ENCODE data around the gene STIP1. TPM values are rescaled to one million over a fixed set of nuclear protein-coding genes. Genes with fewer than 3 reads are reported as not detected.

STIP1 gene
- total and polyA plus RNA-seq, 2 donors (not counting 1 experiment from before 2014, with no cell fraction given) = 49.8 to 78.7 TPM

DNA sequence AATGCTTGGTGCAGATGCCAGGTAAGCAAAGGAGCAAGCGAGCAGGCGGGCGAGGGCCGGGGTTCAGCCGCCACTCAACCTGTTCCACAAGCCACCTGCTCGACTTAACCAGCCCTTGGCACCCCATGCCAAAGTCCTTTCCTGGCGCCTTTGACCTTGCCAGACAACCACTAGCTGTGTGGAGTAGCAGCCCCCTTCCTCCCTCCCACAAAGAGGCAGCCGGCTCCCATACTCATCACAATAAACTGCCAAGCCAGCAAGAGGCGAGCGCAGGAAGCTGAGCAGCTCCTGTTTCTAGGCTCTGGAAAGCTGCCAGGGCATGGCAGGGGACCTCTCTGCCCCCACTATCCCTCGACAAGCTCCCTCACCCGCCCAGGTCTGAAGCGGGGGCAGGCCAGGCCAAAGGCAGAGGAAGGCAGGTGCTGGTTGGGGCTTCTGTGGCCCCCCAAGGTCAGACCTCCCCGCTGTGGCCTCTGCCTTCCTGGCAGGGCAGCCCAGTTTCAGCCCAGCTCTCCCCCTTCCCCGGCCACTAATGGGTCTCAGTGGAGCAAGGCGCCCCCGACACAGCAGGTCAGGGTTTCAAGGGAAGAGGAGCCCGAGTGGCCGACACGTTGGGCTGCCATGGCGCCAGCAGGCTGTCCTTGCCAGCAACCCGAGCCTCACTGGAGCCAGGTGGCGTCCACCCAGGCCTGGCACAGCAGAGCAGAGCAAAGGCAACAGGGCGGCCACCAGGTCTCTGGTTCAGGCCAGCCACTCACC, 35.3 kb upstream of the STIP1 start:
- Histone ChIP-seq H3K9ac (ENCODE audit: low read length) (no peak overlapping the region), H4K20me1 (ENCODE audit: control insufficient read depth, insufficient read depth, low read length, poor library complexity, severe bottlenecking) (no peaks in the 10 kb centered on the region), H3K4me2 (replicated peaks; ENCODE audit: low read depth, low read length, poor library complexity, severe bottlenecking) (no peak overlapping the region), H3K4me1 (ENCODE audit: control insufficient read depth in 2 of 2, insufficient read depth in 2 of 2, low read length in 2 of 2) (peaks cover 0 to 12% of the 10 kb centered on the region in 2 donors), H3K4me3 (ENCODE audit: control extremely low read depth in 1 of 5, extremely low read depth in 1 of 5, insufficient read depth in 1 of 5, low read depth in 2 of 5, low read length in 4 of 5) (no peak overlapping the region), H3K27ac (ENCODE audit: low read length in 2 of 2) (no peak overlapping the region), H2AFZ (ENCODE audit: insufficient read depth, low read depth, low read length, poor library complexity, severe bottlenecking) (no peak overlapping the region), H3K79me2 (ENCODE audit: control insufficient read depth, insufficient read depth, low read length) (no peaks in the 10 kb centered on the region), H3K9me3 (ENCODE audit: control extremely low read depth in 1 of 3, control insufficient read depth in 2 of 3, insufficient read depth in 1 of 3, low read length in 2 of 3) (peaks cover 0 to 4% (median 0%) of the 10 kb centered on the region in 3 donors), H3K27me3 (replicated peaks in 1 of 4; ENCODE audit: control extremely low read depth in 1 of 4, control insufficient read depth in 3 of 4, insufficient read depth in 4 of 4, low read length in 3 of 4) (no peaks in the 10 kb centered on the region), H3K36me3 (replicated peaks in 1 of 2; ENCODE audit: control extremely low read depth in 1 of 2, control insufficient read depth in 1 of 2, extremely low read depth in 1 of 2, insufficient read depth in 2 of 2, low read length in 1 of 2) (no peaks in the 10 kb centered on the region)
- H3K4me3 Mint-ChIP-seq = no peak overlapping the region
- intact Hi-C loops (cut with micrococcal nuclease) = no loop called here
- ChIA-PET CTCF (interaction anchor here (0.8 to 9.6 kb wide), 8 partner anchors 13 to 382 kb away, joined by 3 to 163 read pairs (median 4); partner anchors contain the start of genes MARK2, STIP1 and ZFTA), POLR2A (no interaction called here)
- no peak for DNase-seq
- H3K4me1 Mint-ChIP-seq = peaks cover 5% of the 10 kb centered on the region
- no peak overlapping the region for H3K27ac Mint-ChIP-seq
- ATAC-seq (ENCODE audit: low read depth) = no peak
- no peak for TF ChIP-seq EZH2 (IDR thresholded peaks at IDR 0.05; ENCODE audit: borderline replicate concordance, insufficient read depth, low read depth, low read length, poor library complexity, severe bottlenecking)
- TF ChIP-seq, protein P1, sequence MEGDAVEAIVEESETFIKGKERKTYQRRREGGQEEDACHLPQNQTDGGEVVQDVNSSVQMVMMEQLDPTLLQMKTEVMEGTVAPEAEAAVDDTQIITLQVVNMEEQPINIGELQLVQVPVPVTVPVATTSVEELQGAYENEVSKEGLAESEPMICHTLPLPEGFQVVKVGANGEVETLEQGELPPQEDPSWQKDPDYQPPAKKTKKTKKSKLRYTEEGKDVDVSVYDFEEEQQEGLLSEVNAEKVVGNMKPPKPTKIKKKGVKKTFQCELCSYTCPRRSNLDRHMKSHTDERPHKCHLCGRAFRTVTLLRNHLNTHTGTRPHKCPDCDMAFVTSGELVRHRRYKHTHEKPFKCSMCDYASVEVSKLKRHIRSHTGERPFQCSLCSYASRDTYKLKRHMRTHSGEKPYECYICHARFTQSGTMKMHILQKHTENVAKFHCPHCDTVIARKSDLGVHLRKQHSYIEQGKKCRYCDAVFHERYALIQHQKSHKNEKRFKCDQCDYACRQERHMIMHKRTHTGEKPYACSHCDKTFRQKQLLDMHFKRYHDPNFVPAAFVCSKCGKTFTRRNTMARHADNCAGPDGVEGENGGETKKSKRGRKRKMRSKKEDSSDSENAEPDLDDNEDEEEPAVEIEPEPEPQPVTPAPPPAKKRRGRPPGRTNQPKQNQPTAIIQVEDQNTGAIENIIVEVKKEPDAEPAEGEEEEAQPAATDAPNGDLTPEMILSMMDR (IDR thresholded peaks at IDR 0.05) = no peak
- no peaks in the 10 kb centered on the region for H3K27me3 Mint-ChIP-seq
- WGBS (ENCODE audit: insufficient coverage) = 81% methylated on average over 24 of the region's 24 CpGs
- H3K9me3 Mint-ChIP-seq (ENCODE audit: insufficient read depth) = no peaks in the 10 kb centered on the region

DNA sequence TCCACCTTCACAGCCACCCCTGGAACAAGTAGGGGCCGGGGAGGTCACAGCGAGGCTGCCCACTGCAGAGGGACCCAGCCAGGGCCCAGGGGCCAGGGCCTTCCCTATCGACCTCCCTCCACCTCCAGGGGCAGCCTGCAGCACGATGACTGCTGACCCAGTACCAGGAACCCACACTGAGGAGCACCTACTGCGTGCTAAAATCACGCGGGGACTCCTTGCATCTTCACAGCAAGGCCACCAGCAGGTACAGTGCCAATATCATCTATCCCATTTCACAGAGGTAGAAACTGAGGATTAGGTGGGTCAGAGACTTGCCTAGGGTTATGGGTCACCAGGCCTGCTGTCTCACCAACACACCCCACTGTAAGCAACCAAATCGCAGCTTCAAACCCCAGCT, 34.6 kb upstream of the STIP1 start:
- ATAC-seq (ENCODE audit: low read depth) = no peak
- 80% methylated on average over 5 of the region's 8 CpGs for WGBS (ENCODE audit: insufficient coverage)
- CTCF ChIA-PET = interaction anchor here (0.9 to 9.6 kb wide), 8 partner anchors 8 to 383 kb away, joined by 3 to 163 read pairs (median 8); partner anchors contain the start of genes MARK2, STIP1 and ZFTA

More for the DNA sequence above, 34.6 kb upstream of the STIP1 start:
- POLR2A ChIA-PET = no interaction called here
- Histone ChIP-seq H3K9me3 (ENCODE audit: control extremely low read depth in 1 of 3, control insufficient read depth in 2 of 3, insufficient read depth in 1 of 3, low read length in 2 of 3) (peaks cover 0 to 4% (median 0%) of the 10 kb centered on the region in 3 donors), H3K4me1 (ENCODE audit: control insufficient read depth in 2 of 2, insufficient read depth in 2 of 2, low read length in 2 of 2) (peaks cover 0 to 12% of the 10 kb centered on the region in 2 donors), H3K79me2 (ENCODE audit: control insufficient read depth, insufficient read depth, low read length) (no peaks in the 10 kb centered on the region), H3K27ac (ENCODE audit: low read length in 2 of 2) (no peak overlapping the region), H3K4me2 (replicated peaks; ENCODE audit: low read depth, low read length, poor library complexity, severe bottlenecking) (no peak overlapping the region), H3K4me3 (ENCODE audit: control extremely low read depth in 1 of 5, extremely low read depth in 1 of 5, insufficient read depth in 1 of 5, low read depth in 2 of 5, low read length in 4 of 5) (no peak overlapping the region), H2AFZ (ENCODE audit: insufficient read depth, low read depth, low read length, poor library complexity, severe bottlenecking) (no peak overlapping the region), H3K9ac (ENCODE audit: low read length) (no peak overlapping the region), H3K27me3 (replicated peaks in 1 of 4; ENCODE audit: control extremely low read depth in 1 of 4, control insufficient read depth in 3 of 4, insufficient read depth in 4 of 4, low read length in 3 of 4) (no peaks in the 10 kb centered on the region), H3K36me3 (replicated peaks in 1 of 2; ENCODE audit: control extremely low read depth in 1 of 2, control insufficient read depth in 1 of 2, extremely low read depth in 1 of 2, insufficient read depth in 2 of 2, low read length in 1 of 2) (no peaks in the 10 kb centered on the region), H4K20me1 (ENCODE audit: control insufficient read depth, insufficient read depth, low read length, poor library complexity, severe bottlenecking) (no peaks in the 10 kb centered on the region)
- DNase-seq = no peak
- Mint-ChIP-seq H3K9me3 (ENCODE audit: insufficient read depth) (no peaks in the 10 kb centered on the region), H3K4me1 (peaks cover 5% of the 10 kb centered on the region), H3K27ac (no peak overlapping the region), H3K4me3 (no peak overlapping the region), H3K27me3 (no peaks in the 10 kb centered on the region)
- no peak for TF ChIP-seq EZH2 (IDR thresholded peaks at IDR 0.05; ENCODE audit: borderline replicate concordance, insufficient read depth, low read depth, low read length, poor library complexity, severe bottlenecking)
- TF ChIP-seq, protein P1 (IDR thresholded peaks at IDR 0.05) = no peak
- intact Hi-C loops (cut with micrococcal nuclease) = no loop called here
